GM21423 (cell line): ENCODE results near the gene TNS2.

Experiments used
- ATAC-seq: cut with Tn5 transposase; IDR thresholded peaks from one replicate; pipeline ENCODE4 v1.9.1; 2021; ENCODE audit warnings: mild to moderate bottlenecking, moderate library complexity; ENCODE audit not compliant: unreplicated experiment

The TNS2 gene

GRCh38 chr12:53067074-53067992 lies 17.5 kb downstream of the TNS2 start:
- no peak for ATAC-seq

- ATAC-seq: no peak
These were observed 18.3 kb downstream of the TNS2 start for GRCh38 chr12:53067993-53068770.

GRCh38 chr12:53068811-53069585 lies 19.1 kb downstream of the TNS2 start:
- no peak for ATAC-seq

- no peak for ATAC-seq
These were observed 20.0 kb downstream of the TNS2 start for GRCh38 chr12:53069621-53070410.

GRCh38 chr12:53070877-53071492 lies 21.1 kb downstream of the TNS2 start:
- no peak for ATAC-seq

GRCh38 chr12:53071591-53072551 lies 22.0 kb downstream of the TNS2 start:
- no peak for ATAC-seq

GRCh38 chr12:53073881-53074280 lies 24.0 kb downstream of the TNS2 start:
- ATAC-seq: no peak

- ATAC-seq: no peak
These were observed 24.6 kb downstream of the TNS2 start for GRCh38 chr12:53074283-53074998.

GRCh38 chr12:53074999-53075370 lies 25.1 kb downstream of the TNS2 start:
- ATAC-seq: no peak

GRCh38 chr12:53076461-53076860 lies 26.6 kb downstream of the TNS2 start:
- no peak for ATAC-seq

- ATAC-seq: no peak
These were observed 27.2 kb downstream of the TNS2 start for GRCh38 chr12:53077030-53077429.

GRCh38 chr12:53078425-53079225 lies 28.8 kb downstream of the TNS2 start:
- peak; percentile 9 for ATAC-seq

- ATAC-seq: peak; percentile 99
These were observed 29.6 kb downstream of the TNS2 start, which contains the start of gene SPRYD3 for GRCh38 chr12:53079226-53080117. SPRYD3 (minus strand) TSS chr12:53079390; CDS start chr12:53079333, 57 bp downstream.

GRCh38 chr12:53082637-53083175 lies 32.8 kb downstream of the TNS2 start:
- ATAC-seq: no peak

GRCh38 chr12:53086361-53086760 lies 36.5 kb downstream of the TNS2 start:
- no peak for ATAC-seq

- ATAC-seq: no peak
These were observed 40.2 kb downstream of the TNS2 start for GRCh38 chr12:53090105-53090504.
